Gastroesophageal sphincter (tissue), 3 donors: ENCODE data around the gene RIMS4.

Experiments
- POLR2A ChIP-seq, 2 donors: fragments of 450-650 bp; IDR thresholded peaks; one replicate each; pipeline ENCODE4 v1.6.1; 2017; ENCODE audit warnings: antibody characterized with exemption in 2 of 2, mild to moderate bottlenecking in 2 of 2, moderate library complexity in 1 of 2
- POLR2AphosphoS5 ChIP-seq: sonication (generic); formaldehyde crosslinking; IDR thresholded peaks from one replicate; pipeline ENCODE4 v1.6.1; 2017; ENCODE audit warnings: antibody characterized with exemption
- TF ChIP-seq, protein P1 (sequence below), 4 experiments: fragments of 200-600 bp in 2 of 4; fragments of 450-650 bp in 2 of 4; sonication (generic) in 1 of 4; IDR thresholded peaks; one replicate each; pipeline ENCODE4 v1.5.1; 2017 to 2019; ENCODE audit warnings: antibody characterized with exemption in 4 of 4, mild to moderate bottlenecking in 2 of 4, moderate library complexity in 2 of 4

DNA sequence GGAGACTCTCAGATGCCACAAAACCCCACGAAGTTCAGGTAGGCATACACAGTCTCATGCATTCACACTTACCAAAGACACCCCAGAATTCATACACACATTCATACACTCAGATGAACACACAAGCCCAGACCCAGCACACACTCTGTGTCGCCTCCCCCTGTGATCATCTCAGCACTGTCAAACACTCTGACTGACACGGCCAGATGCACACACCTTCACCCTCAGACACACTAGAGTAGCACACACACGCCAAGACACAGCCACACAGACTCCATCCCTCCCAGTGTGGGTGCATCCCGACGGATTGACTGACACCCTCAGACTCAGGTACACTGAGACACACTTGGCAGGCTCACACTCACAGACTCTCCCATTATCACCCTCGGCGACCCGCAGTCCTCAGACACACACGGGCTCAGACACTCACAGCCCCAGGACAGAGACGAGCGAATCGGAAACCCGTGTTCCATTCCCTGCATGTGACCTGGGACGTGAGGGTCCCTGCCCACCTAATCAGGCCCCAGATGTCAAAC lies 872 bp upstream of the RIMS4 start:
- no peak for TF ChIP-seq POLR2A (IDR thresholded peaks at IDR 0.05)
- TF ChIP-seq, protein P1, sequence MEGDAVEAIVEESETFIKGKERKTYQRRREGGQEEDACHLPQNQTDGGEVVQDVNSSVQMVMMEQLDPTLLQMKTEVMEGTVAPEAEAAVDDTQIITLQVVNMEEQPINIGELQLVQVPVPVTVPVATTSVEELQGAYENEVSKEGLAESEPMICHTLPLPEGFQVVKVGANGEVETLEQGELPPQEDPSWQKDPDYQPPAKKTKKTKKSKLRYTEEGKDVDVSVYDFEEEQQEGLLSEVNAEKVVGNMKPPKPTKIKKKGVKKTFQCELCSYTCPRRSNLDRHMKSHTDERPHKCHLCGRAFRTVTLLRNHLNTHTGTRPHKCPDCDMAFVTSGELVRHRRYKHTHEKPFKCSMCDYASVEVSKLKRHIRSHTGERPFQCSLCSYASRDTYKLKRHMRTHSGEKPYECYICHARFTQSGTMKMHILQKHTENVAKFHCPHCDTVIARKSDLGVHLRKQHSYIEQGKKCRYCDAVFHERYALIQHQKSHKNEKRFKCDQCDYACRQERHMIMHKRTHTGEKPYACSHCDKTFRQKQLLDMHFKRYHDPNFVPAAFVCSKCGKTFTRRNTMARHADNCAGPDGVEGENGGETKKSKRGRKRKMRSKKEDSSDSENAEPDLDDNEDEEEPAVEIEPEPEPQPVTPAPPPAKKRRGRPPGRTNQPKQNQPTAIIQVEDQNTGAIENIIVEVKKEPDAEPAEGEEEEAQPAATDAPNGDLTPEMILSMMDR (IDR thresholded peaks at IDR 0.05): no peak
- TF ChIP-seq POLR2AphosphoS5: no peak
